Subcutaneous adipose tissue (tissue), 4 donors: ENCODE data around the gene NRARP. TPM values are rescaled to one million over a fixed set of nuclear protein-coding genes. Genes with fewer than 3 reads are reported as not detected.

Source experiments
- CTCF ChIP-seq: fragments of 450-650 bp; IDR thresholded peaks from one replicate; pipeline ENCODE4 v1.5.1; 2016; ENCODE audit warnings: low read depth, mild to moderate bottlenecking, control low read depth, antibody characterized with exemption, moderate library complexity
- total RNA-seq, 4 donors: library from RNA; depleted of rRNA; stranded (reverse); fragments of >200 nt; gene quantifications; one replicate each; pipeline ENCODE4 v1.1.0, GENCODE V29; 2016

The NRARP gene
- total RNA-seq, 4 donors from 2014 or later, result 0.51 to 11.5 (median 2.9) TPM

GRCh38 chr9:137295849-137296669 is 6.0 kb downstream of the NRARP start:
- TF ChIP-seq CTCF, result no peak

- no peak for TF ChIP-seq CTCF
Observed at GRCh38 chr9:137295238-137295811, 6.7 kb downstream of the NRARP start.

- TF ChIP-seq CTCF, result no peak
Observed at GRCh38 chr9:137294681-137295237, 7.3 kb downstream of the NRARP start.

- TF ChIP-seq CTCF, result no peak
Observed at GRCh38 chr9:137294091-137294680, 7.9 kb downstream of the NRARP start.

- TF ChIP-seq CTCF, result no peak
Observed at GRCh38 chr9:137293482-137294090, 8.5 kb downstream of the NRARP start.

GRCh38 chr9:137293094-137293481 is 9.0 kb downstream of the NRARP start:
- TF ChIP-seq CTCF, result no peak

GRCh38 chr9:137286975-137287383 is 15.1 kb downstream of the NRARP start:
- TF ChIP-seq CTCF, result no peak
